Pons (tissue), 1 donor: Measurements from ENCODE around the gene POLE.
A peak's percentile ranks its signal among the peaks of the same experiment; 100 is the strongest.

Experiments
- DNase-seq: peaks from one replicate; pipeline ENCODE4 v3.0.0-alpha.2; 2016; ENCODE audit warnings: low spot score

POLE gene

GRCh38 chr12:132653567-132654290, 33.4 kb downstream of the POLE start:
- DNase-seq = no peak

- no peak for DNase-seq
These were observed 35.6 kb downstream of the POLE start for GRCh38 chr12:132651444-132652100.

GRCh38 chr12:132649226-132649945, 37.8 kb downstream of the POLE start:
- no peak for DNase-seq

GRCh38 chr12:132648616-132649225, 38.4 kb downstream of the POLE start:
- no peak for DNase-seq

- DNase-seq = no peak
These were observed 39.3 kb downstream of the POLE start for GRCh38 chr12:132647858-132648257.

- DNase-seq = no peak
These were observed 40.3 kb downstream of the POLE start for GRCh38 chr12:132646850-132647249.

- no peak for DNase-seq
These were observed 44.0 kb downstream of the POLE start for GRCh38 chr12:132642846-132643835.

GRCh38 chr12:132641811-132642650, 45.1 kb downstream of the POLE start:
- no peak for DNase-seq

GRCh38 chr12:132640936-132641335, 46.2 kb downstream of the POLE start:
- DNase-seq = no peak

GRCh38 chr12:132639956-132640520, 47.1 kb downstream of the POLE start:
- no peak for DNase-seq

- DNase-seq = peak; percentile 6
These were observed 48.4 kb downstream of the POLE start for GRCh38 chr12:132638541-132639408.

GRCh38 chr12:132637811-132638210, 49.3 kb downstream of the POLE start:
- DNase-seq = no peak

GRCh38 chr12:132635076-132635955, 51.8 kb downstream of the POLE start:
- no peak for DNase-seq

- no peak for DNase-seq
These were observed 52.6 kb downstream of the POLE start for GRCh38 chr12:132634411-132634990.

GRCh38 chr12:132633901-132634300, 53.2 kb downstream of the POLE start:
- no peak for DNase-seq

- DNase-seq = no peak
These were observed 53.7 kb downstream of the POLE start for GRCh38 chr12:132633398-132633797.

- no peak for DNase-seq
These were observed 54.5 kb downstream of the POLE start for GRCh38 chr12:132632521-132633228.
